HEK293 (cell line): Measurements from ENCODE around the gene LMO2.

Experiments
- CTCF ChIA-PET: fragments of 350-600 bp; formaldehyde crosslinking; extraction: SDS; loops from one replicate; lab custom pipeline; 2021; ENCODE audit warnings: antibody characterized with exemption; lab: Yijun Ruan, JAX
- POLR2A ChIA-PET: fragments of 300-600 bp; formaldehyde crosslinking; extraction: SDS; loops from one replicate; lab custom pipeline; 2020; ENCODE audit warnings: antibody characterized with exemption, inconsistent platforms; lab: Yijun Ruan, JAX
- H3K27ac ChIP-seq: fragments of 200-500 bp; sonication (Bioruptor generic); 2 replicates; pipeline ENCODE4 v1.5.1; 2014; ENCODE audit warnings: low read depth, low read length, control low read depth, inconsistent platforms; ENCODE audit errors: extremely low read depth
- H3K36me3 ChIP-seq, 2 experiments: fragments of 200-500 bp in 1 of 2; sonication (Bioruptor generic) in 1 of 2; 1 replicate in 1 of 2; 2 replicates in 1 of 2; pipeline ENCODE4 v1.5.1; 2014 to 2017; ENCODE audit warnings: inconsistent platforms in 2 of 2, low read length in 2 of 2; ENCODE audit not compliant: control insufficient read depth in 2 of 2, insufficient read depth in 1 of 2
- H3K4me1 ChIP-seq: fragments of 200-500 bp; sonication (Bioruptor generic); 2 replicates; pipeline ENCODE4 v1.5.1; 2014; ENCODE audit warnings: mild to moderate bottlenecking, low read length, inconsistent platforms; ENCODE audit not compliant: control insufficient read depth, insufficient read depth
- H3K4me3 ChIP-seq: 2 replicates; pipeline ENCODE4 v1.5.1; 2011; ENCODE audit warnings: low read depth, mild to moderate bottlenecking, control low read depth, low read length, moderate library complexity
- H3K9me3 ChIP-seq: fragments of 200-500 bp; sonication (Bioruptor generic); 2 replicates; pipeline ENCODE4 v1.5.1; 2014; ENCODE audit warnings: low read depth, low read length, inconsistent platforms; ENCODE audit not compliant: control insufficient read depth, insufficient read depth
- IKZF3 ChIP-seq: fragments of 450-650 bp; IDR thresholded peaks from 2 replicates; pipeline ENCODE4 v1.5.0; 2018; ENCODE audit warnings: missing biosample characterization, mild to moderate bottlenecking, missing genetic modification characterization, moderate library complexity
- KLF16 ChIP-seq: fragments of 450-650 bp; formaldehyde crosslinking; IDR thresholded peaks from 2 replicates; pipeline ENCODE4 v1.5.1; 2017; ENCODE audit warnings: missing biosample characterization, missing genetic modification characterization
- OSR2 ChIP-seq: fragments of 450-650 bp; formaldehyde crosslinking; IDR thresholded peaks from 2 replicates; pipeline ENCODE4 v1.5.1; 2016; ENCODE audit warnings: missing biosample characterization, missing genetic modification characterization
- TCF7L2 ChIP-seq: IDR thresholded peaks from 2 replicates; pipeline ENCODE4 v1.6.1; 2011; ENCODE audit warnings: low read depth, mild to moderate bottlenecking, inconsistent platforms, low read length, moderate library complexity, borderline replicate concordance
- ZFP37 ChIP-seq: fragments of 450-650 bp; formaldehyde crosslinking; IDR thresholded peaks from 2 replicates; pipeline ENCODE4 v1.5.1; 2016; ENCODE audit warnings: missing biosample characterization, missing genetic modification characterization
- ZNF138 ChIP-seq: fragments of 450-650 bp; formaldehyde crosslinking; IDR thresholded peaks from 2 replicates; pipeline ENCODE4 v1.5.1; 2016; ENCODE audit warnings: missing biosample characterization, missing genetic modification characterization, borderline replicate concordance
- ZNF174 ChIP-seq: fragments of 450-650 bp; formaldehyde crosslinking; IDR thresholded peaks from 2 replicates; pipeline ENCODE4 v1.5.0; 2017; ENCODE audit warnings: missing biosample characterization, mild to moderate bottlenecking, missing genetic modification characterization
- ZNF2 ChIP-seq: fragments of 450-650 bp; formaldehyde crosslinking; IDR thresholded peaks from 2 replicates; pipeline ENCODE4 v1.5.1; 2016; ENCODE audit warnings: missing biosample characterization, missing genetic modification characterization
- ZNF211 ChIP-seq: fragments of 450-650 bp; formaldehyde crosslinking; IDR thresholded peaks from 2 replicates; pipeline ENCODE4 v1.5.1; 2016; ENCODE audit warnings: low read depth, missing biosample characterization, missing genetic modification characterization
- ZNF24 ChIP-seq: fragments of 450-650 bp; formaldehyde crosslinking; IDR thresholded peaks from 2 replicates; pipeline ENCODE4 v1.5.1; 2016; ENCODE audit warnings: missing biosample characterization, missing genetic modification characterization
- ZNF248 ChIP-seq: fragments of 450-650 bp; formaldehyde crosslinking; IDR thresholded peaks from 2 replicates; pipeline ENCODE4 v1.5.1; 2017; ENCODE audit warnings: missing biosample characterization, missing genetic modification characterization
- ZNF473 ChIP-seq: fragments of 450-650 bp; formaldehyde crosslinking; IDR thresholded peaks from 2 replicates; pipeline ENCODE4 v1.5.1; 2017; ENCODE audit warnings: missing biosample characterization, missing genetic modification characterization
- ZNF501 ChIP-seq: fragments of 450-650 bp; formaldehyde crosslinking; IDR thresholded peaks from 2 replicates; pipeline ENCODE4 v1.5.1; 2016; ENCODE audit warnings: missing biosample characterization, missing genetic modification characterization
- ZNF610 ChIP-seq: fragments of 450-650 bp; formaldehyde crosslinking; IDR thresholded peaks from 2 replicates; pipeline ENCODE4 v1.5.1; 2016; ENCODE audit warnings: missing biosample characterization, missing genetic modification characterization, borderline replicate concordance
- ZNF768 ChIP-seq: fragments of 450-650 bp; formaldehyde crosslinking; IDR thresholded peaks from 2 replicates; pipeline ENCODE4 v1.5.1; 2018; ENCODE audit warnings: missing biosample characterization, mild to moderate bottlenecking, missing genetic modification characterization
- ZNF777 ChIP-seq: fragments of 450-650 bp; formaldehyde crosslinking; IDR thresholded peaks from 2 replicates; pipeline ENCODE4 v1.5.1; 2017; ENCODE audit warnings: missing biosample characterization, missing genetic modification characterization, borderline replicate concordance
- ZXDB ChIP-seq: fragments of 450-650 bp; formaldehyde crosslinking; IDR thresholded peaks from 2 replicates; pipeline ENCODE4 v1.5.1; 2016; ENCODE audit warnings: missing biosample characterization, missing genetic modification characterization
- TF ChIP-seq, protein P1 (sequence below): fragments of 450-650 bp; formaldehyde crosslinking; IDR thresholded peaks from 2 replicates; pipeline ENCODE4; 2016; ENCODE audit warnings: missing biosample characterization, missing genetic modification characterization
- TF ChIP-seq, protein P2 (sequence below): fragments of 450-650 bp; formaldehyde crosslinking; IDR thresholded peaks from 2 replicates; pipeline ENCODE4 v1.5.1; 2016; ENCODE audit warnings: missing biosample characterization, missing genetic modification characterization
- TF ChIP-seq, protein P3 (sequence below): fragments of 450-650 bp; formaldehyde crosslinking; IDR thresholded peaks from 2 replicates; pipeline ENCODE4 v1.5.1; 2016; ENCODE audit warnings: missing biosample characterization, missing genetic modification characterization

LMO2 gene

GRCh38 chr11:33897761-33898375 is 6.0 kb upstream of the LMO2 start:
- TF ChIP-seq ZFP37 (no peak), ZNF211 (tag by site-specific recombination) (no peak), ZNF24 (tag by site-specific recombination) (no peak), ZNF138 (tag by site-specific recombination) (no peak), ZNF473 (tag by site-specific recombination) (no peak), ZNF768 (no peak), TCF7L2 (no peak), ZNF501 (tag by site-specific recombination) (no peak), OSR2 (tag by site-specific recombination) (no peak), ZNF248 (no peak), ZXDB (tag by site-specific recombination) (no peak), ZNF174 (tag by site-specific recombination) (no peak), ZNF610 (tag by site-specific recombination) (no peak)
- TF ChIP-seq, protein P1, sequence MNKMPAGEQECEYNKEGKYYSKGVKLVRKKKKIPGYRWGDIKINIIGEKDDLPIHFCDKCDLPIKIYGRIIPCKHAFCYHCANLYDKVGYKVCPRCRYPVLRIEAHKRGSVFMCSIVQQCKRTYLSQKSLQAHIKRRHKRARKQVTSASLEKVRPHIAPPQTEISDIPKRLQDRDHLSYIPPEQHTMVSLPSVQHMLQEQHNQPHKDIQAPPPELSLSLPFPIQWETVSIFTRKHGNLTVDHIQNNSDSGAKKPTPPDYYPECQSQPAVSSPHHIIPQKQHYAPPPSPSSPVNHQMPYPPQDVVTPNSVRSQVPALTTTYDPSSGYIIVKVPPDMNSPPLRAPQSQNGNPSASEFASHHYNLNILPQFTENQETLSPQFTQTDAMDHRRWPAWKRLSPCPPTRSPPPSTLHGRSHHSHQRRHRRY, result no peak
- TF ChIP-seq, protein P2, sequence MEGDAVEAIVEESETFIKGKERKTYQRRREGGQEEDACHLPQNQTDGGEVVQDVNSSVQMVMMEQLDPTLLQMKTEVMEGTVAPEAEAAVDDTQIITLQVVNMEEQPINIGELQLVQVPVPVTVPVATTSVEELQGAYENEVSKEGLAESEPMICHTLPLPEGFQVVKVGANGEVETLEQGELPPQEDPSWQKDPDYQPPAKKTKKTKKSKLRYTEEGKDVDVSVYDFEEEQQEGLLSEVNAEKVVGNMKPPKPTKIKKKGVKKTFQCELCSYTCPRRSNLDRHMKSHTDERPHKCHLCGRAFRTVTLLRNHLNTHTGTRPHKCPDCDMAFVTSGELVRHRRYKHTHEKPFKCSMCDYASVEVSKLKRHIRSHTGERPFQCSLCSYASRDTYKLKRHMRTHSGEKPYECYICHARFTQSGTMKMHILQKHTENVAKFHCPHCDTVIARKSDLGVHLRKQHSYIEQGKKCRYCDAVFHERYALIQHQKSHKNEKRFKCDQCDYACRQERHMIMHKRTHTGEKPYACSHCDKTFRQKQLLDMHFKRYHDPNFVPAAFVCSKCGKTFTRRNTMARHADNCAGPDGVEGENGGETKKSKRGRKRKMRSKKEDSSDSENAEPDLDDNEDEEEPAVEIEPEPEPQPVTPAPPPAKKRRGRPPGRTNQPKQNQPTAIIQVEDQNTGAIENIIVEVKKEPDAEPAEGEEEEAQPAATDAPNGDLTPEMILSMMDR (tag by site-specific recombination), result no peak
- TF ChIP-seq, protein P3, sequence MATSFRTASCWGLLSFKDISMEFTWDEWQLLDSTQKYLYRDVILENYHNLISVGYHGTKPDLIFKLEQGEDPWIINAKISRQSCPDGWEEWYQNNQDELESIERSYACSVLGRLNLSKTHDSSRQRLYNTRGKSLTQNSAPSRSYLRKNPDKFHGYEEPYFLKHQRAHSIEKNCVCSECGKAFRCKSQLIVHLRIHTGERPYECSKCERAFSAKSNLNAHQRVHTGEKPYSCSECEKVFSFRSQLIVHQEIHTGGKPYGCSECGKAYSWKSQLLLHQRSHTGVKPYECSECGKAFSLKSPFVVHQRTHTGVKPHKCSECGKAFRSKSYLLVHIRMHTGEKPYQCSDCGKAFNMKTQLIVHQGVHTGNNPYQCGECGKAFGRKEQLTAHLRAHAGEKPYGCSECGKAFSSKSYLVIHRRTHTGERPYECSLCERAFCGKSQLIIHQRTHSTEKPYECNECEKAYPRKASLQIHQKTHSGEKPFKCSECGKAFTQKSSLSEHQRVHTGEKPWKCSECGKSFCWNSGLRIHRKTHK (tag by site-specific recombination), result no peak
- no peaks in the 10 kb centered on the region for H3K9me3 ChIP-seq
- no peak overlapping the region for H3K4me3 ChIP-seq
- no peak overlapping the region for H3K27ac ChIP-seq
- no peaks in the 10 kb centered on the region for H3K36me3 ChIP-seq
- POLR2A ChIA-PET, result no interaction called here
- CTCF ChIA-PET, result interaction anchor here (3.1 kb wide), 1 partner anchor 40 kb away, joined by 11 read pairs; no protein-coding TSS in a partner anchor
- no peaks in the 10 kb centered on the region for H3K4me1 ChIP-seq

GRCh38 chr11:33896911-33897310 is 5.0 kb upstream of the LMO2 start:
- POLR2A ChIA-PET, result no interaction called here
- TF ChIP-seq ZNF777, result no peak
- TF ChIP-seq ZNF2 (tag by site-specific recombination), result no peak
- TF ChIP-seq KLF16, result no peak
- no peak for TF ChIP-seq IKZF3 (tag by site-specific recombination)
- CTCF ChIA-PET, result no interaction called here
- Histone ChIP-seq H3K4me3 (no peak overlapping the region), H3K36me3 (no peaks in the 10 kb centered on the region), H3K27ac (no peak overlapping the region), H3K4me1 (no peaks in the 10 kb centered on the region), H3K9me3 (no peaks in the 10 kb centered on the region)
